Stimulated activated CD4-positive, alpha-beta T cell treated with anti-CD3 and anti-CD28 coated beads, Interleukin-1b, Interleukin-23, amount 100 ng/mL, for 1 hour (primary cell): ENCODE measurements around the gene COG4.
A peak's percentile ranks its signal among the peaks of the same experiment; 100 is the strongest.
"Not testable (repeated sequence)": the region's sequence is repeated elsewhere in the genome, so short reads cannot be mapped to it uniquely, and the experiment has no call there.

Experiments
- DNase-seq, 2 donors: peaks; one replicate each; pipeline ENCODE4 v3.0.0-alpha.2; 2020; ENCODE audit warnings: low read depth in 2 of 2

Gene COG4

GRCh38 chr16:70523076-70523742 lies at the start of gene COG4:
COG4 (minus strand) TSS chr16:70523554; CDS start chr16:70523543, 11 bp downstream.
- peak; percentile 73 to 79 for DNase-seq

DNA sequence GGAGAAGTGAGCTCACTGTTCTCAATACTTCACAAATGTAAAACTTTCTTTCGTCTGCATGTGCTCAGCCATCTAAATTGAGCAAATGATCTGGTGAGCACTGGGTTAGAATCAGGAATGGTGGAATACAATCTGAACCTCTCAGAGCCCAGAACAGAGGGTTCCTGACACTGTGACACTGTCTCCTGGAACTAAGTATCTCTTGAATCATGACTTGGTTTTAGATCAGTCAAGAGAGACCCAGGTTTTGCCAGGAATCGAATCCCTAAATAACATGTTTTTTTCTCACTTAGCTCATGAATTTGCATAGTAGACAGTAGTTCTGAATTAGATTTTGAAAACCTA lies 49.5 kb upstream of the COG4 start:
- DNase-seq, result no peak

DNA sequence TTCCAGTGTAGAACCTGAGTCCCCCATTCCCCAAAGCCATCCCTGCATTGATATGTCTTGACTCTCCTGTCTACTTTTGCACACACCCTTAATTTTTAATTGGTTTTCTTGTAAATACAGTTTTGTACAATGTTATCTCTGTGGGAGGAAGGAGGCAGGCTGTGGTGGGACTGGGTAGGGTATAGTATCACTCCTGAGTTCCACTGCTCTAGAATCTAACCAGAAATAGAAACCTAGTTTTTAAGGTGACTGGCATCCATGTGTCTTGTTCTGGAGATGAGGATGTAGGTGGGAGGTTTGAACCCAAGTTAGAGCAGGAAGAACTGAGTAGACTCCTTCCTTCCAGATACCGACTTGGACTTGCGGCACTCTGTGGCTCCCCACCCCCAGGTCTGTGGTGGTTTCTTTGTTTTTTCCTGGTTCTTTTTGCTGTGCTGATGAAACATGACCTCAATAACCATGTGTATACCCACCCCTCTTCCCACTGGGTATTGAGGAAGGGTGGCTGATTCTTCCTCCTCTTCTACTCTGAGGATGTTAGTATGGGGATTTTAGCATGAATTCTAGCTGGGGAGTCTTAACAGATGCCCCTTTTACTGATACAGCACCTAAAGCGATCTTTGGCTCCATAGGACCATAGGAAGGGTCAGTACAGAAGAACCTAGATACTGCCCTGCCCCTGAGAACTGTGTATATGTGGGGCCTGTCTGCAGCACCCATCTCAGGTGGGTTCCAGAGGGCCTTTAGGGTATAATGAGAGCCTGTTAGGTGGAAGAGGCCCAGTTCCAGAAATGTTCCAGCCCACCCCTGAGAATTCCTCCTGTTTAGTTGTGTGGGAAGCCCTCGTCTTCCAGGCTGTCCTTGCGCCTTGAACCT lies 48.9 kb upstream of the COG4 start:
- no peak for DNase-seq

DNA sequence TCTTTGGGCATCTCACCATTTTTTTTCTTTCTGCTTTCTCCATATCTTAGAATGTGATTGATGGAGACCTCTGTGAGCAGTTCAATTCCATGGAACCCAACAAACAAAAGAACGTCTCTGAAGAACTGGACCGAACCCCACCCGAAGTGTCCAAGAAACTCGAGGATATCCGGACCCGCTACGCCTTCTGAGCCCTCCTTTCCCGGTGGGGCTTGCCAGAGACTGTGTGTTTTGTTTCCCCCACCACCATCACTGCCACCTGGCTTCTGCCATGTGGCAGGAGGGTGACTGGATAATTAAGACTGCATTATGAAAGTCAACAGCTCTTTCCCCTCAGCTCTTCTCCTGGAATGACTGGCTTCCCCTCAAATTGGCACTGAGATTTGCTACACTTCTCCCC lies 48.3 kb upstream of the COG4 start:
- no peak for DNase-seq

GRCh38 chr16:70570967-70571570 lies 47.7 kb upstream of the COG4 start:
- no peak for DNase-seq

- DNase-seq, result no peak
Observed at GRCh38 chr16:70569752-70570151, 46.4 kb upstream of the COG4 start.

DNA sequence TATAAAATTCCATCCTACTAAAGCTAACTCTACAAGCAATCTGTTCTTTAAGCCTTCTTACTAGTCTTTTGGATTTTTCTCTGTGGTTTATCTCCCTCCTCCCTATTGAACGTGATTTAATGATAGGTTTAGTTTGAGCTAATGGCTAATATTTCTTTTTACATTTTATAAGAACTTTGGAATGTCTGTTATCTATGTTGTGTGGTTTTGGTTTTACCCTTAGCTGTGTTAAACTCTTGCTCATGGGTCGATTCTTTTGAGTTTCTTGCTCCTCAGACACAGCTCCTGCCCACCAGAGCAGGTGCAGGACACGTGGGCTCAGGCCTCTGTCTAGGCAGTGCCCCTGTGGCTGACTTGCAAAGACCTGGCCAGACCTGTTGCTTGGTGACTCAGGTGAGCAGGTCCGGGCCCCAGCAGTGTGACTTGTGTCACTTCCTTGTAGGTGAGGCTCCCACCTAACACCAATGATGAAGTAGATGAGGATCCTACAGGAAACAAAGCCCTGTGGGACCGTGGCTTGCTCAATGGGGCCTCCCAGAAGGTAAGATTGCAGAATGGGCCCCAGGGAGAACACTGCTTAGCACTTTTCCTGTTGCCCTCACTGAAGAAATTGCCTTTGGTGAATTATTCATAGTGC lies 45.4 kb upstream of the COG4 start:
- no peak for DNase-seq

DNA sequence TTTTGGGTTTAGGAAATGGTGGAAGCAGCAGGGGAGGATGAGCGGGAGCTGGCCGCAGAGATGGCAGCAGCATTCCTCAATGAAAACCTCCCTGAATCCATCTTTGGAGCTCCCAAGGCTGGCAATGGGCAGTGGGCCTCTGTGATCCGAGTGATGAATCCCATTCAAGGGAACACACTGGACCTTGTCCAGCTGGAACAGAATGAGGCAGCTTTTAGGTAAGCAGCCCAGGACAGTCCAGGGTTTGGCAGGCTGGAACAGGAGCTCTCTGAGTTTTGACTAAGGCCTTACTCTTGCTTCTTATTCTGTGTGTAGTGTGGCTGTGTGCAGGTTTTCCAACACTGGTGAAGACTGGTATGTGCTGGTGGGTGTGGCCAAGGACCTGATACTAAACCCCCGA lies 41.7 kb upstream of the COG4 start:
- DNase-seq, result no peak

GRCh38 chr16:70563636-70564035 lies 40.3 kb upstream of the COG4 start:
- no peak for DNase-seq

DNA sequence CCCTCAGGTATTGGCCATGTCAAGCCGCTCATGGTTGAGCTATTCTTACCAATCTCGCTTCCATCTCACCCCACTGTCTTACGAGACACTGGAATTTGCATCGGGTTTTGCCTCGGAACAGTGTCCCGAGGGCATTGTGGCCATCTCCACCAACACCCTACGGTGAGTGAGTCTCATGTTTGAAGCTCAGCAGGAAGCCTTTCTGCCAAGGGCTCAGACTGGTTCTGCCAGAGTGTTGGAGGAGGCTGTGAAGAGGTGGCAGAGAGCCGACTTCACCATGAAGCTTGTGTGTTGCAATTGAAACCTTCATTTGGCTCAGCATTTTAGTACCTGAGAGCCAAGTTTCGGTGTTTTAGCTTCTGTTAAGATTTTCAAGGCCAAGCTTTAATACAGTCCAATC lies 38.3 kb upstream of the COG4 start:
- DNase-seq, result no peak

DNA sequence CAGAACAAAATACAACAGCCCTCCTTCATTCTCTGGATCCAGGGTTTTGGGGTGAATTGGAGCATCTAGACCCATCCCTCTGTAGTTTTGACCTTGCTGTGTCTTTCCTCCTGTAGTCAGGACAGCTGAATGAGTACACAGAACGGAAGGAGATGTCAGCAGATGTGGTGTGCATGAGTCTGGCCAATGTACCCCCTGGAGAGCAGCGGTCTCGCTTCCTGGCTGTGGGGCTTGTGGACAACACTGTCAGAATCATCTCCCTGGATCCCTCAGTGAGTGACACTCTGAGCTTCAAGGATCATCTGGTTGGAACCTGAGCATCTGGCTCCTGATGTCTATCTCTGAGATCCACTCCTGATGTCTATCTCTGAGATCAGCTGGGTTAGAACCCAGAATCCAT lies 32.7 kb upstream of the COG4 start:
- DNase-seq, result no peak

DNA sequence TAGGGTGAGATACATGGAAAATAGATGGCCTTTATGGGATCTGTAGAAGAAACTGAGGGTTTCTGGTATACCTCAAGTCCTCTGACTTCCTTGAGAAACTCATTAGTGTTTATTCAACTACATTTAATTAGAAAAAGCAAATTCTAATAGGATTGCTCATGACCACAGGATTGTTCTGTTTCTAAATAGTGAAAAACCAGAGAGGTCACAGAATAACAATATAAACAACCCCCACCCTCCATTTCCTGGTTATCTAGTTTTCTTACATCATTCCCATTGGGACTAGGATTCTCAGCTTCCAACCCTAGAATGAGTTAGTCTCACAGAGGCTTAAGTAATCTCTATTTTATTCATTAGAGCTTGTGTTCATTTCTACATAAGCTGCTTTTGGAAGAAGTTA lies 30.3 kb upstream of the COG4 start:
- no peak for DNase-seq

DNA sequence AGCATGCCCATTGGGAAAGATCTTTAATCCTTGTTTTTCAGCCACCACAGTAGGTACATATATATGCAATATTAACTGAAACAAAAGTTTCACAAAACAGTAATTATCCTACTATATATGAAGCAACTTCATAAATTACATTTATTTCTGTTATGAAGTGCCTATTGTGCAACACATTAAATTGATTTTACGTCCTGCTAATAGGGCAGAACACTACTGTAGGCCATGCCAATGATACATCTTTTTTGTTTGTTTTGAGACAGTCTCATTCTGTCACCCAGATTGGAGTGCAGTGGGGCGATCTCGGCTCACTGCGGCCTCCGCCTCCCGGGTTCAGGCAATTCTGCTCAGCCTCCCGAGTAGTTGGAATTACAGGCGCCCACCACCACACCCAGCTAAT lies 29.3 kb upstream of the COG4 start:
- no peak for DNase-seq

DNA sequence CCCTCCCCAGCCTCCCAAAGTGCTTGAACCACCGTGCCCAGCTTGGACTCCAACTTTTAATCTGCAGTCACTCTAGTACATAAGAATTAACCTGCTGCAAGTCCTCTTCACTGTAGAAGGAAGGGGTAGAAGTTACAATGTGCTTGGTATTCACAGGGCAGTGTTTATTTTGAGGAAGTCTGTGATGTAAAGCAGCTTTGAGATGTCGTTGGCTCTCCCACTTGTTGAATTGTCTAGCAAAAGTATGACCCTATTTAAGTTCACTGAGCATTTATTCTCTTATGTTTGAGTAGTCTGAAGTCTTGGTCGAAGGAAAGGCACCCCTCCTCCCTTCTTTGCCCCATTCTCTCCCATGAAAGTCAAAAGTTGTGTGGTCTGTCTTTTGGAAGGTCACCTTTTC lies 28.4 kb upstream of the COG4 start:
- DNase-seq, result no peak

- DNase-seq, result no peak
Observed at GRCh38 chr16:70550082-70550481, 26.7 kb upstream of the COG4 start.

DNA sequence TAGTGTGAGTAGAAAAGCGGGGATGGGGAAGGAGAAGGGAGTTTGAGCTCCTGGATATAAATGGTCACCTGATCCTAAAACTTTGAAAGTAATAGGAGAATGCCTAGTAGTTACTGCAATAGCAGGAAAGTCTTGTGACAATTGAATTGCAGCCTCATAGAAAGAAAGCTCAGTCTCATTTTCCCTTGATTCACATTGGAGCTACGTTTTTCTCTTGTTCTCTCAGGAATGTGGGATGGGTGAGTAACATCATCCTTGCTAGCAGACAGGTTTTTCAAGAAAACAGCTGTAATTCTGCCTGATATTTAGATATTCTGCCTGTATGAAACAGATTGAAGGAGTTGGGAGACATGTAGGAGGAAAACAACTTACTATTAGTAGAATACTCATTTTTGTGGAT lies 25.6 kb upstream of the COG4 start:
- DNase-seq, result no peak

- no peak for DNase-seq
Observed at GRCh38 chr16:70544548-70544947, 21.2 kb upstream of the COG4 start.

- no peak for DNase-seq
Observed at GRCh38 chr16:70540994-70541393, 17.6 kb upstream of the COG4 start.

DNA sequence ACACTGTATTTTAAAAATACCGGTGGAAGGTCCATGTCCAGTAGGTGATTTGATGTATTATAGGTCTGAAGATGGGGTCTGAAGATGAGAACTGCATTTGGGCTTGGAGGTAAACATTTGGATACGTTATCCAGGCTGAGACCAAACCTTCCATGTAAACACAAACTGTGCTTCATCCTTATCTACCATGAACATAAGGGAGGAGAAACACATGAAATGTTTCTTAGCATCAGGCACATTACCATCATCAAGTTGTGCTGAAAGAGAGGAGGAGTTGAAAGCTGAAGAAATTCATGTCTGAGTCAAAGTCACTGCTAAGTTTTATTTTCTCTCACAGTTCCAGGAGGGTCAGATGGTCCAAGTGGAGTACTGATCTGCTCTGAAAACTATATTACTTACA lies 11.6 kb upstream of the COG4 start:
- no peak for DNase-seq

DNA sequence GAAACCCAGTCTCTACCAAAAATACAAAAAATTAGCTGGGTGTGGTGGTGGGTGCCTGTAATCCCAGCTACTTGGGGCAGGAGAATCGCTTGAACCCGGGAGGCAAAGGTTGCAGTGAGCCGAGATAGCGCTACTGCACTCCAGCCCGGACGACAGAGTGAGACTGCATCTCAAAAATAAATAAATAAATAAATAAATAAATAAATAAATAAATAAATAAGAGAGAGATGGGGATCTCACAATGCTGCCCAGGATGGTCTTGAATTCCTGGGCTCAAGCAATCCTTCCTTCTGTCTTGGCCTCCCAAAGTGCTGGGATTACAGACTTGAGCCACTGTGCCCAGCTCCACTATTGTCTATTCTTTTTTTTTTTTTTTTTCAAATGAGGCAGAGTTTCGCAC lies 6.6 kb upstream of the COG4 start:
- not testable (repeated sequence) for DNase-seq

DNA sequence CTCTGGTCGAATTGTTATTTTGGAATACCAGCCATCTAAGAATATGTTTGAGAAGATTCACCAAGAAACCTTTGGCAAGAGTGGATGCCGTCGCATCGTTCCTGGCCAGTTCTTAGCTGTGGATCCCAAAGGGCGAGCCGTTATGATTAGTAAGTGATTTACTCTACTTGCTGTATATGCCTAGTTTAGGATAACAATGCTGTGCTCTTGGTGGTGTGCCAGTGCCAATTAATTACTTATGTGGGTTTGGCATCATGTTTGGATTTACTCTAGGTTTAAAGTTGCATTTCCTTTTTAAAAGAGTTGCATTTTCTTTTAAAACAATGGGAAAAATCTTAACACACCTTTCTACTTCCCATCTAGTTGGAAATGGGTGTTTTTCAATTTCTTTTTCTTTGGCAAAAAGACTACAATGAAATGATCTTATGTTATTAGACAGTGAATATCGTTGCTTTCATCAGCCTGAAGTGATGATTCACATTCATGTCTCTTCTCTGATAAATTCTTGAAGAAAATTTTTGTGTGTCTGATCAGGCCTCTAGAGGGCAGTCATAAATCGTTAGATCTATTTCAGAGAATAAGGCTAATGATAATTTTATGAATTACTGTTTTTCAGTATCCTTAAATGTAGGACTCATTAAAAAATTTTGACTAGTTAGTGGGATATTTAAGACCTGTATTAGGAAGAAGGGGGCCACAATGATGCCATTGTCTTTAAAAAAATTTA lies 5.9 kb upstream of the COG4 start:
- DNase-seq, result no peak
